T47D (cell line): ENCODE data around the gene NAPSA.

Experiments used
- DNase-seq, 2 experiments: peaks; one replicate each; pipeline versions ENCODE4 v3.0.0 to v3.0.0-alpha.2; 2011 to 2012; ENCODE audit warnings: low read depth in 1 of 2, low spot score in 1 of 2
- JUND ChIP-seq: IDR thresholded peaks from 2 replicates; pipeline ENCODE4 v1.6.1; 2012; ENCODE audit warnings: low read depth
- in situ Hi-C: cut with HindIII; loops from 2 replicates; pipeline ENCODE4 v1.10.0; 2016; ENCODE audit warnings: low sequenced_read_pairs, low pct_unique_long_range_greater_than_20kb

The NAPSA gene

GRCh38 chr19:50310759-50311465, 54.5 kb downstream of the NAPSA start:
- in situ Hi-C loops: no loop called here
- DNase-seq: no peak

GRCh38 chr19:50309396-50310125, 55.9 kb downstream of the NAPSA start:
- in situ Hi-C loops: no loop called here
- no peak for DNase-seq
- no peak for TF ChIP-seq JUND

More at GRCh38 chr19:50310759-50311465, 54.5 kb downstream of the NAPSA start:
- no peak for TF ChIP-seq JUND

- no peak for DNase-seq
- in situ Hi-C loops: no loop called here
- no peak for TF ChIP-seq JUND
These were observed 56.4 kb downstream of the NAPSA start for GRCh38 chr19:50308991-50309390.
